H1 (cell line): Measurements from ENCODE around the gene UTS2R. TPM values are rescaled to one million over a fixed set of nuclear protein-coding genes. Genes with fewer than 3 reads are reported as not detected.

Experiments
- CHD7 ChIP-seq: fragments of 300-600 bp; sonication (generic); IDR thresholded peaks from 2 replicates; pipeline ENCODE4 v1.7.1; 2012; ENCODE audit warnings: low read length, moderate library complexity, mild to moderate bottlenecking, inconsistent platforms; ENCODE audit not compliant: insufficient replicate concordance
- CTBP2 ChIP-seq: IDR thresholded peaks from 2 replicates; pipeline ENCODE4 v1.7.0; 2011; ENCODE audit warnings: borderline replicate concordance, mild to moderate bottlenecking, moderate library complexity, mixed read lengths, low read length; ENCODE audit not compliant: insufficient read depth, insufficient read length
- SUZ12 ChIP-seq: fragments of 200-600 bp; sonication (generic); IDR thresholded peaks from 2 replicates; pipeline ENCODE4 v1.6.1; 2012; ENCODE audit warnings: mild to moderate bottlenecking, inconsistent platforms, low read length, moderate library complexity, mixed read lengths
- polyA plus RNA-seq, 7 experiments: library from polyadenylated mRNA; depleted of rRNA in 3 of 7; stranded (reverse) in 5 of 7; unstranded in 2 of 7; fragments of >200 nt in 5 of 7; fragments of 200-250 nt in 2 of 7; gene quantifications; 1 replicate in 5 of 7; 2 replicates in 1 of 7; 4 replicates in 1 of 7; pipeline versions ENCODE4 v1.2.1 to v1.2.3, GENCODE V29; 2011 to 2013; ENCODE audit warnings: missing spikeins in 2 of 7, mixed read lengths in 2 of 7
- total RNA-seq: library from RNA; stranded (reverse); fragmentation: NEBNext Ultra II Directional; extraction: Animal tissue kit (Norgen Biotek cat#: 25700); gene quantifications from 2 replicates; pipeline ENCODE4 v1.2.1, GENCODE V29; 2021

Gene UTS2R
- total and polyA plus RNA-seq, 2 of the 8 experiments (the other 6 are each of a cell fraction or from before 2014, with no cell fraction given) = 0.27 TPM; not detected in 1

- no peak for TF ChIP-seq CHD7
- no peak for TF ChIP-seq CTBP2
- TF ChIP-seq SUZ12 = no peak
- TF ChIP-seq, all 59 proteins: peak for 0
Measured at GRCh38 chr17:82369211-82369610, 2.4 kb upstream of the UTS2R start (continued).
